Endodermal cell (in vitro differentiated cells): ENCODE results near the gene KIF3B. TPM values are rescaled to one million over a fixed set of nuclear protein-coding genes. Genes with fewer than 3 reads are reported as not detected.
"Not testable (repeated sequence)": the region's sequence is repeated elsewhere in the genome, so short reads cannot be mapped to it uniquely, and the experiment has no call there.

Experiments used
- DNase-seq: peaks from one replicate; pipeline ENCODE4 v3.0.0-alpha.2; 2017
- H3K27ac ChIP-seq: 2 replicates; pipeline ENCODE4 v1.5.1; 2013; ENCODE audit warnings: mild to moderate bottlenecking, low read depth, low read length, moderate library complexity
- H3K27me3 ChIP-seq: 2 replicates; pipeline ENCODE4 v1.6.1; 2013; ENCODE audit warnings: mild to moderate bottlenecking, low read length, moderate library complexity; ENCODE audit not compliant: insufficient read depth, control insufficient read depth, poor library complexity, severe bottlenecking
- H3K36me3 ChIP-seq: 2 replicates; pipeline ENCODE4 v1.7.0; 2013; ENCODE audit warnings: mild to moderate bottlenecking, low read length, moderate library complexity; ENCODE audit not compliant: control insufficient read depth, insufficient read depth
- H3K4me1 ChIP-seq: one replicate; pipeline ENCODE4 v1.7.0; 2013; ENCODE audit warnings: low read length; ENCODE audit not compliant: control insufficient read depth, insufficient read depth
- H3K4me3 ChIP-seq: 2 replicates; pipeline ENCODE4 v1.5.1; 2013; ENCODE audit warnings: mild to moderate bottlenecking, low read length, moderate library complexity
- H3K9ac ChIP-seq: 2 replicates; pipeline ENCODE4 v1.6.1; 2013; ENCODE audit warnings: mild to moderate bottlenecking, low read length, moderate library complexity; ENCODE audit not compliant: poor library complexity, severe bottlenecking; ENCODE audit errors: extremely low read depth
- H3K9me3 ChIP-seq: 2 replicates; pipeline ENCODE4 v1.6.1; 2013; ENCODE audit warnings: mild to moderate bottlenecking, low read length, moderate library complexity; ENCODE audit not compliant: control insufficient read depth
- H3K27ac Mint-ChIP-seq: 2 replicates; pipeline ENCODE4 v1.8.0; 2020; ENCODE audit warnings: mixed read lengths
- H3K27me3 Mint-ChIP-seq: 2 replicates; pipeline ENCODE4 v1.8.0; 2021; ENCODE audit warnings: mild to moderate bottlenecking, mixed read lengths; ENCODE audit not compliant: insufficient read depth
- H3K36me3 Mint-ChIP-seq: 2 replicates; pipeline ENCODE4 v1.8.0; 2020; ENCODE audit warnings: low read depth, mixed read lengths
- H3K4me1 Mint-ChIP-seq: 2 replicates; pipeline ENCODE4 v1.8.0; 2020; ENCODE audit warnings: mixed read lengths
- H3K4me3 Mint-ChIP-seq: 2 replicates; pipeline ENCODE4 v1.8.0; 2020; ENCODE audit warnings: mild to moderate bottlenecking, moderate library complexity, mixed read lengths
- H3K9me3 Mint-ChIP-seq: 2 replicates; pipeline ENCODE4 v1.8.0; 2020; ENCODE audit warnings: mild to moderate bottlenecking, mixed read lengths
- WGBS, 2 experiments: methylation state at CpG; one replicate each; pipeline versions ENCODE4 v1.1.5 to v1.1.7; 2013; ENCODE audit warnings: missing lambda C conversion rate in 2 of 2, mixed read lengths in 1 of 2; ENCODE audit not compliant: insufficient coverage in 1 of 2, insufficient read length in 1 of 2; 5-methylcytosine and 5-hydroxymethylcytosine counted together
- total RNA-seq, 2 donors: library from RNA; stranded (reverse); fragmentation: NEBNext Ultra II Directional in 1 of 2; extraction: Animal tissue kit (Norgen Biotek cat#: 25700) in 1 of 2; gene quantifications; 2 replicates in 1 of 2; 3 replicates in 1 of 2; pipeline ENCODE4 v1.2.1, GENCODE V29; 2021
- TF ChIP-seq, protein P1 (sequence below): fragments of 200-600 bp; sonication (generic); conservative IDR thresholded peaks from 2 replicates; pipeline ENCODE4 v1.5.0; 2021; ENCODE audit warnings: antibody characterized with exemption, mild to moderate bottlenecking

Gene KIF3B
- total RNA-seq, 2 donors from 2014 or later: 31.4 to 41.1 TPM

DNA sequence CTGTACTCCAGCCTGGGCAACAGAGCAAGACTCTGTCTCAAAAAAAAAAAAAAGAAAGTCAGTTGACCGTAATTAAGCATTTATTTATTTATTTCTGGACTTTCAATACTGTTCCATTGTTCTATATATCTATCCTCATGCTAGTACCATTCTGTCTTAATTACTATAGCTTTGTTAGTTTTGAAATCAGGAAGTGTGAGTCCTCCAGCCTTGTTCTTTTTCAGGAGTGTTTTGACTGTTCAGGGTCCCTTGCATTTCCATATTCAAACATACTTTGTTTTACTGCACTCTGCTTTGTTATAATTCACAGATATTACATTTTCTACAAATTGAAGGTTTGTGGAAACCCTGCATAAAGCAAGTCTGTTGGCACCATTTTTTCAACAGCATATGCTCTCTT lies 43.9 kb downstream of the KIF3B start:
- TF ChIP-seq, protein P1, sequence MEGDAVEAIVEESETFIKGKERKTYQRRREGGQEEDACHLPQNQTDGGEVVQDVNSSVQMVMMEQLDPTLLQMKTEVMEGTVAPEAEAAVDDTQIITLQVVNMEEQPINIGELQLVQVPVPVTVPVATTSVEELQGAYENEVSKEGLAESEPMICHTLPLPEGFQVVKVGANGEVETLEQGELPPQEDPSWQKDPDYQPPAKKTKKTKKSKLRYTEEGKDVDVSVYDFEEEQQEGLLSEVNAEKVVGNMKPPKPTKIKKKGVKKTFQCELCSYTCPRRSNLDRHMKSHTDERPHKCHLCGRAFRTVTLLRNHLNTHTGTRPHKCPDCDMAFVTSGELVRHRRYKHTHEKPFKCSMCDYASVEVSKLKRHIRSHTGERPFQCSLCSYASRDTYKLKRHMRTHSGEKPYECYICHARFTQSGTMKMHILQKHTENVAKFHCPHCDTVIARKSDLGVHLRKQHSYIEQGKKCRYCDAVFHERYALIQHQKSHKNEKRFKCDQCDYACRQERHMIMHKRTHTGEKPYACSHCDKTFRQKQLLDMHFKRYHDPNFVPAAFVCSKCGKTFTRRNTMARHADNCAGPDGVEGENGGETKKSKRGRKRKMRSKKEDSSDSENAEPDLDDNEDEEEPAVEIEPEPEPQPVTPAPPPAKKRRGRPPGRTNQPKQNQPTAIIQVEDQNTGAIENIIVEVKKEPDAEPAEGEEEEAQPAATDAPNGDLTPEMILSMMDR: no peak
- H3K27me3 ChIP-seq: no peaks in the 10 kb centered on the region
- H3K4me1 ChIP-seq: peaks cover 4% of the 10 kb centered on the region
- no peak for DNase-seq
- Mint-ChIP-seq H3K36me3 (peaks cover 40% of the 10 kb centered on the region), H3K27ac (no peak overlapping the region), H3K27me3 (no peaks in the 10 kb centered on the region), H3K4me1 (peaks cover 8% of the 10 kb centered on the region), H3K4me3 (no peak overlapping the region), H3K9me3 (no peaks in the 10 kb centered on the region)
- H3K9ac ChIP-seq: no peak overlapping the region
- no peak overlapping the region for H3K4me3 ChIP-seq
- peaks cover 29% of the 10 kb centered on the region for H3K36me3 ChIP-seq
- no peaks in the 10 kb centered on the region for H3K9me3 ChIP-seq
- H3K27ac ChIP-seq: no peak overlapping the region
- no CpG with 5 or more reads among the region's 1 CpG for WGBS, 2 experiments

DNA sequence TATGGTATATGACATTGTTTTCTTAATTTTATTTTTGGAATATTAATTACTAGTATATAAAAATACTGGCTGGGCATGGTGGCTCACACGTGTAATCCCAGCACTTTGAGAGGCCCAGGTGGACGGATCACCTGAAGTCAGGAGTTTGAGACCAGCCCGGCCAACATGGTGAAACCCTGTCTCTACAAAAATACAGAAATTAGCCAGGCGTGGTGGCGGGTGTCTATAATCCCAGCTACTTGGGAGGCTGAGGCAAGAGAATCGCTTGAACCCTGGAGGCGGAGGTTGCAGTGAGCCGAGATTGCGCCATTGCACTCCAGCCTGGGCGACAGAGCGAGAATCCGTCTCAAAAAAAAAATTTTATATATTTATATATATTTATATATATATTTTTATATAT lies 44.8 kb downstream of the KIF3B start:
- not testable (repeated sequence) for H3K27me3 ChIP-seq, H3K4me1 ChIP-seq, DNase-seq, H3K9me3 ChIP-seq, H3K27ac Mint-ChIP-seq, H3K4me3 ChIP-seq, H3K9ac ChIP-seq, H3K27me3 Mint-ChIP-seq, H3K27ac ChIP-seq, H3K4me3 Mint-ChIP-seq, H3K9me3 Mint-ChIP-seq
- Mint-ChIP-seq H3K4me1 (peaks cover 17% of the 10 kb centered on the region), H3K36me3 (peaks cover 36% of the 10 kb centered on the region)
- WGBS, 2 experiments: 96 to 97% methylated on average over 5 to 7 of the region's 12 CpGs
- H3K36me3 ChIP-seq: peaks cover 20% of the 10 kb centered on the region

DNA sequence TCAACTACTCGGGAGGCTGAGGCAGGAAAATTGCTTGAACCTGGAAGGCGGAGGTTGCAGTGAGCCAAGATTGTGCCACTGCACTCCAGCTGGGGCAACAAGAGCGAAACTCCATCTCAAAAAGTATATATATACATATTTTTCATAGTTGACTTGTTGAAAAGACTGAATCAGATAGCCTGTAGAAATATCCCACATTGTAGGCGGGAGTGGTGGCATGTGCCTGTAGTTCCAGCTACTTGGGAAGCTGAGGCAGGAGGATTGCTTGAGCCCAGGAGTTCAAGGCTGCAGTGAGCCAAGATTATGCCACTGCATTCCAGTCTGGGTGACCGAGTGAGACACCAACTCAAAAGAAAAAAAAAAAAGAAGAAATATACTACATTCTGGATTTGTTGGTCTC lies 46.3 kb downstream of the KIF3B start:
- H3K27me3 ChIP-seq, H3K4me1 ChIP-seq, H3K27ac Mint-ChIP-seq, H3K4me3 ChIP-seq, H3K4me3 Mint-ChIP-seq, H3K27me3 Mint-ChIP-seq, H3K36me3 ChIP-seq, H3K9me3 Mint-ChIP-seq, H3K9ac ChIP-seq, H3K9me3 ChIP-seq, H3K27ac ChIP-seq, DNase-seq: not testable (repeated sequence)
- Mint-ChIP-seq H3K36me3 (peaks cover 31% of the 10 kb centered on the region), H3K4me1 (peaks cover 19% of the 10 kb centered on the region)
- WGBS, 2 experiments: 92 to 100% methylated on average over 1 to 4 of the region's 5 CpGs

DNA sequence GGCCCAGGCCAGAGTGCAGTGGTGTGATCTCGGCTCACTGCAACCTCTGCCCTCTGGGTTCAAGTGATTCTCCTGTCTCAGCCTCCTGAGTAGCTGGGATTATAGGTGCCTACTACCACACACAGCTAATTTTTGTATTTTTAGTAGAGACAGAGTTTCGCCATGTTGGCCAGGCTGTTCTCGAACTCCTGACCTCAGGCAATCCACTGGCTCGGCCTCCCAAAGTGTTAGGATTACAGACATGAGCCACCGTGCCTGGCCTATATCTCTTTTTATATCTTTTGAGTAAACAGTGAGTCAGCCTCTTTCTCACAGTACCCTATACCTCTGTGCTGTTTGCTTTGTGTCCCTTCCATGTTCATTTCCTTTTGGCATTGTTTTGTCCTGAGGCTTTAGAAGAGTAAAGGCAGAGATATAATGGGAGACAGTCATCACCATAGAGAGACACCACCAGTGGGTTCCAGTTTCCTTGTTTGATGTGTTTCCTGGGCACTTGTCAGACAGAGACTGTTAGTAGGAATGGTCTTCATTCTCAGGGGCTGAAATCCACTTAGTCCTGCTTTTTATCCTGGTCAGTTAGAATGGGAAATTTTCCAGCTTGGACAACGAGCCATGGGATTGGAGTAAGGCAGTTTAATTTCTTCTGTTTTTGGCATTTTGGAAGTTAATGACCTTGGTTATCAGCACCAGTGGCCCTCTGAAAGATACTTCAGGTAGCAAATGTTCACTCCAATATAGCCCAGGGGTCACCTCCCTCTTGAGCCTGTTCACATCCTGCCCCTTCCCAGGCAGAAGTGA lies 48.5 kb downstream of the KIF3B start:
- Histone ChIP-seq H3K4me1 (peaks cover 4% of the 10 kb centered on the region), H3K4me3 (no peak overlapping the region), H3K27ac (no peak overlapping the region), H3K27me3 (no peaks in the 10 kb centered on the region), H3K36me3 (peaks cover 14% of the 10 kb centered on the region), H3K9ac (peak overlapping the region; percentile 50), H3K9me3 (no peaks in the 10 kb centered on the region)
- peaks cover 29% of the 10 kb centered on the region for H3K36me3 Mint-ChIP-seq
- no peak for DNase-seq
- no peak overlapping the region for H3K4me3 Mint-ChIP-seq
- peak overlapping the region; percentile 80 for H3K27ac Mint-ChIP-seq
- 85 to 86% methylated on average over 4 to 6 of the region's 6 CpGs for WGBS, 2 experiments
- H3K27me3 Mint-ChIP-seq: no peaks in the 10 kb centered on the region
- TF ChIP-seq, protein P1: no peak
- no peaks in the 10 kb centered on the region for H3K9me3 Mint-ChIP-seq
- peaks cover 19% of the 10 kb centered on the region for H3K4me1 Mint-ChIP-seq
